NCI-H524 treated with DMSO at 0.1 percent for 48 hours (cell line): ENCODE results near the gene MACO1.
A peak's percentile ranks its signal among the peaks of the same experiment; 100 is the strongest.
"Not testable (repeated sequence)": the region's sequence is repeated elsewhere in the genome, so short reads cannot be mapped to it uniquely, and the experiment has no call there.

Experiments
- DNase-seq: peaks from one replicate; lab custom pipeline; 2025; lab: John Stamatoyannopoulos, UW

Gene MACO1

DNA sequence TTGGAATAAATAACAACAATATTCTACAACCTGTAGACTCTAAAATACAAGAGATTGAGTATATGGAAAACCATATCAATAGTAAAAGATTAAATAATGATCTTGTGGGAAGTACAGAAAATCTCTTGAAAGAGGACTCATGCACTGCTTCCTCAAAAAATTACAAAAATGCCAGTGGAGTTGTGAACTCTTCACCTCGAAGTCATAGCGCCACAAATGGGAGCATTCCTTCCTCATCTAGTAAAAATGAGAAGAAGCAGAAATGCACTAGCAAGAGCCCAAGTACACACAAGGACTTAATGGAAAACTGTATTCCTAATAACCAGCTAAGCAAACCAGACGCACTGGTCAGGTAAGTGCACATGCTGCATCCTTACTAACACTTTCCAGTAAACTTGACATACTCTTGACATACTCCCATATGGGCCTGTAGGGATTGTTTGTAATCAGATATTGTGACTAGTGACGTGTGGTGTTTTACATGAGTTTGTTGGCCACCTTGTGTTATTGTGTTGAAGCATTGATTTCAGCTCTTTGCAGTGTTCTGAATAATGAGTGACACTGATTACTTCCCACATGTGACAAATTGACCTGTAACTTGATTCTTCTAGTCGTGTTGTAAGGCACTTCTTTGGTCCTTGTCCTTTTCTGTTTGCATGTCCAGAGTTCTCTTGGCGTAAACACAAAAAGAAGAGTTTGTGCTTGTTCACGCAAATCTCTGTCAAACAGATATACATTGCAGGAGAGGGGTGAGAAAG is 28.0 kb downstream of the MACO1 start:
- DNase-seq = no peak

DNA sequence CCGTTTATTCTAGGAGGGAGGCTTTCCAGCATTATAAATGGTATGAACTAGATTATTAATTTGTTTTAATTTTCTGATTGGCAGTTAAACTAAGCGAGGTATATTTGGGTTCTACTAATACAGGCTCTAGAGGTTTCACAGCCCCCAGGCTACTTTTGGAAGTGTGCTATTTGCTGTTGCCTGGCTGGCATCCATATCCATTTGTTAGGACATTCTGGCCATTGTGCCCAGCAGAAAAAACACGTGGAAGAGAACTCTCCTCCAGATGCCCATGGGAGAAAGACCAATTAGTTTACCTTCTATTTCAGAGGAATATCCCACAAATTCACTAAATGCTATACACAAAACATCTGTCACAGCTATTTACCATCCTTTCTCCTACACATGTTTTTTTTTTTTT is 29.3 kb downstream of the MACO1 start:
- DNase-seq = no peak

DNA sequence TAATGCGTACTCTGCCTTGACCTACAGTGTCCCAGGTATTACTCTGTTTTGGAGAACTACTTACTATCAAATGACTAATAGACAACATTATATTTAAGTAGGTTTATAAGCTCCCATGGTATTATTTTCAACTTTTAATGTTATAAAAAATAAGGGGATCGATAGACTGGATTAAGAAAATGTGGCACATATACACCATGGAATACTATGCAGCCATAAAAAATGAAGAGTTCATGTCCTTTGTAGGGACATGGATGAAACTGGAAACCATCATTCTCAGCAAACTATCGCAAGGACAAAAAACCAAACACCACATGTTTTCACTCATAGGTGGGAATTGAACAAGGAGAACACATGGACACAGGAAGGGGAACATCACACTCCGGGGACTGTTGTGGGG is 30.1 kb downstream of the MACO1 start:
- DNase-seq = not testable (repeated sequence)

DNA sequence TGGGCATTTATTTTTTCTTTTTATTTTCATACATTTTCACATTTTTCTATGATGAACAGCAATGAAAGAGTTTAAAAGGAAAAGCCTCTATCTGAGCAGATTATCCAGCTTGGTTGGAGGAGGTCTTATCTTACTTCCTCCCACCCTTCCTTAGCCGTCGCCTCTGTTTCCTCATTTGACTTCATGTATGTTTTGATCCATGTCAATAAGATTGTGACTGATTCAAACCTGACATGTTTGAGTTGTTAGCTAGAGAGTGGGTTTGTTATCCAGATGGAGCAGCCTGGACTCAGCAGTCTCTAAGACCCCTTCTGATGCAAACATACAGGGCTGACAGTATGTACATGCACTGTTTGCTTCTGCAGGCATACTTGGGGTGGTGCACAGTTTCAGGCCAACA is 31.2 kb downstream of the MACO1 start:
- no peak for DNase-seq

DNA sequence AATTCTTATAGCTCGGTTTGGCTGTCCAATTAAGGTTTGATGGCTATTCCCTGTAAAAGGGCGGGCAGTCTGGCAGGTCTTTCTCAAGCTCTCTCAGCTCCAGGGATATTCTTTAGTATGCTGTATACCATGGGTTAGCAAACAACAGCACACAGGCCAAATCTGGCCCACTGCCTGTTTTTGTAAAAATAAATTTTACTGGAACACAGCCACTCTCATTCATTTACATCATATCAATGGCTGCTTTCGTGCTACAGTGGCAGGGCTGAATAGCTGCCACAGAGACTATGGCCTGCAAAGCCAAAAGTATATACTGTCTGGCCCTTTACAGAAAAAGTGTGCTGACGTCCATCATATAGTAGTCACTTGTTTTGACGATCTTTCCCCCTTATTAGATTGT is 32.0 kb downstream of the MACO1 start:
- DNase-seq = no peak

DNA sequence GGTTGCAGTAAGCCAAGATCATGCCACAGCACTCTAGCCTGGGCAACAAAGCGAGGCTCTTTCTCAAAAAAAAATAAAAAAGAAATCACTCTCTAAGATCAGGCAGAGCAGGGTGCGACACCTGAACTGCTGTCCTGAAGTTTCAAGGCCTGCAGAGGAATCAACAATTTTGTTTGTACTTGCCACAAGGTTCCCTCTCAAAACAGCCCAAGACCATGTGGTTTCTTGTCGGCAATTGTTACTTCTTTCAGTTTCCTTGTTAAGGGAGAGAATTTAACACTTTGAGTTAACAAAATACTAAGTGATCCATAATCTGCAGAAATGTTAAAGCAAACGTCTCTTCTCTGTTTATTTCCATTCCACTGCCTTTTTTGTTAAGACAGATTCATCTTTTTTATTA is 36.5 kb downstream of the MACO1 start:
- DNase-seq = no peak

DNA sequence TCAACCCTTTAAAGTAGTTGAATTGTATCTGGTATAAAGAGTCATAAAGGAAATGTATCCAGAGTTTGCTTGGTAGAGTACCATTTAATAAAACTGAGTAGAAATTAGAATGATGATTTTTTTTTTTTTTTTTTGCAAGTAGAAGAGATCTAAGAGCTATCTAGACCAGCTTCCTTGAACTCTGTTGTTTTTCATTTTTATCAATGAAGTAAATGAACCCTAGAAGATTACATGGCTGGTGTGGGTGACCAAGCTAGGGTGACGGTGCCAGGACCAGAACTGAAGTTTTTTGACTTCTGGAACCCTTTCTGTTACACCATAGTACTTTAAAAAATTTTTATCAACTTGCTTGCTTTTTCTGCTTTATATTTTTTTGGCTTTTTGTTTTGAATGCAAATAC is 36.9 kb downstream of the MACO1 start:
- DNase-seq = no peak

DNA sequence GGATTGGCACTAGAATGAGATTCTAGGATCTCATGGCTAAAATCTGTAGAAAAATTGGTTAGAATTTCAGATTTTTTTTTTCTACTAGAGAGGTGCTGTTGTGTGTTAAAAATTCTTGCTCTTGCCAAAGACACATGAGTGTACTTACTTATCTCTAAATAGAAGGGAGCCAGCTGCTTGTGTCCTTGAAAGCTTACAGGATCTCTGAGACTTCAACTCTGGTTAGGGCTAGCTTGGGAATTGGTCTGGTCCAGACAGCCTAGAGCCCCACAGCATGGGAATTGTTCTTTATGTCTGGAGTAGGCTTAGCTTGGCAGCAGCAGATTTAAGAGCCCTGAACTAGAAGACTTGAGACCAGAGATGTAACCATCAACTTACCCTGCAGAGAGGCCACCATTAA is 37.3 kb downstream of the MACO1 start:
- DNase-seq = peak; percentile 30

DNA sequence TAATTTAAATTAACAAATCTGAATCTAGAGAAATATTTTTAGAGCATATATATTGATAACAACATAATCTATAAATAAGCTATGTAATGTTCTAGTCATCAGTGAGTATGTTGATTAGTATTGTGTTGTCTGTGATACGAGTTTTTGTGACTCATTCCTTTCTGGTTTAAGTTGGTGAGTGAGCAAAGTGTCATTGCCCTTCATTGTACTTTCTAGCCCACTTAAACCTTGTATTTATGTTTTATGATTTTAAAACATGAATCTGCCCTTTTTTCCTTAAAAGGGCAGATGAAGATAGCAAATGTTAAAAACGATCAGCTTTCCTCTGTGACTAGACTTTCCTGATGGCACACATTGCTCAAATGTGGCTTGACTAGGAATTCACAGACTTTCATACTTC is 38.5 kb downstream of the MACO1 start:
- DNase-seq = no peak

DNA sequence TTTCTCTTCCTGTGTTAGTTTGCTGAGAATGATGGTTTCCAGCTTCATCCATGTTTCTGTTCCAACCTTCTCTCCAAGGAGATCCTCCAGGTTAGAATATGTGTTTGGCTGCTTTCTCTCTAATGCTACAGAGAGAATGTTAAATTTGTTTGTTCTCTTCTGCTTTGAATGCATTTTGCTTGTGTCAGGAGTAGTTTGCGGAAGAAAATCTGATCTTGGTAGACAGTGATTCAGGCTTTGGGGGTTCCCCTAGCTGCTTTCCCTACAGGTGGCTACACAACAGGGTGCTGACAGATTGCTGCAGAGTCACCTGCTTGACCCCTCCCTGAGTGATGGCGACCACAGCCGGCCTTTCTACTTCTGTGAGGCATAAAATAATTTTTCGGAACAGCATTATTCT is 41.8 kb downstream of the MACO1 start:
- DNase-seq = no peak

DNA sequence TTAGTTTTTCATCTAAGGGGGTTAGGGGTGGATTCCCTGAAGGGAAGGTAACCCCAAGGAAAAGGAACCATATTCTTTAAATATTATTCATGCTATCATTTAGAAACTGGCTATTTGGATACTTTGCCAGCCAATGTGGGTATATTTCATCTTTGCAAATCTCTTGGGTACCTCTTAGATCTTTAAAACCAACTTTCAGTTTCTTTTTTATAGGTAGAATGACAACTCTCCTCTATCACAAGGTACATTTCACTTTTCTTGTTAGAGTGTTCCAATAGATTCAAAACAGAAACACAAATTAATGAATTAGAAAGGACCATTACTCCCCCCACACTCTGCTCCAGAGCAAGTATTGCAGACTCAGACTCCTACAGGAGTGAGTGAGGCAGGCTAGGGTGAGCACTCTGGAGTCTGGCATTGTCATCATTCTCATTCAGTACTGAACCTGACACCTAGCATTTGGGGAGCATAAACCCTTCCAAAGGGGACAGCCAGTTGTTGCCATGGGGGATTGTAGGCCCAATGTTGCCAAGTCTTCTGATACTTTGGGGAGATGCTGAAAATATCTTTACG is 43.0 kb downstream of the MACO1 start:
- DNase-seq = no peak

DNA sequence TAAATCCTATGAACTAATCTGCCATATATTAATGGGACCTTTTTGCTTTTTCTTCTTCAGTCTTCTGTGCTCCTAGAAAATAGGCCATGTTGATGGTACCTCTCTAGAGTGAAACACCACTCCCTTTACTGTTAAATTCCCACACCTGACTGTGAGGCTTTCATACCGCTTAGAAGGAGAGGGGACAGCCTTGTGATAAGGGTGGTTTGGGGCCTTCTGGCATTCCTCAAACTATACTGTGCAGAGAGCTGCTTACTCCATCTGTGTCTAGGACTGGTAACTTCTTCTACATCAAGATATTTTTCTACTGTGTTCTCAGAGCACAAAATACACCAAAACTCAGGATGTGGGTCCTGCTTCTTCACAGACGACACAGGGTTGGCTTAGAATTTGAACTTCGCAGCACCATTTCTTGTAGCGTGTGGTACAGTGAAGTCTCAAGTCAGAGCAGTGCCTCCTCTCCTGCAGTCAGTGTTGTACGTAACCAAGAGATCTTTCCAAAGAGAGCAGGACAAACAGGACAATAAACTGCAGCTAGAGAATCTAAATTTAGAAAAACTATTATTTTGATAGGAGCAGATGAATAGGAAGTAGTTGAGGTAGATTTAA is 43.8 kb downstream of the MACO1 start:
- DNase-seq = no peak

DNA sequence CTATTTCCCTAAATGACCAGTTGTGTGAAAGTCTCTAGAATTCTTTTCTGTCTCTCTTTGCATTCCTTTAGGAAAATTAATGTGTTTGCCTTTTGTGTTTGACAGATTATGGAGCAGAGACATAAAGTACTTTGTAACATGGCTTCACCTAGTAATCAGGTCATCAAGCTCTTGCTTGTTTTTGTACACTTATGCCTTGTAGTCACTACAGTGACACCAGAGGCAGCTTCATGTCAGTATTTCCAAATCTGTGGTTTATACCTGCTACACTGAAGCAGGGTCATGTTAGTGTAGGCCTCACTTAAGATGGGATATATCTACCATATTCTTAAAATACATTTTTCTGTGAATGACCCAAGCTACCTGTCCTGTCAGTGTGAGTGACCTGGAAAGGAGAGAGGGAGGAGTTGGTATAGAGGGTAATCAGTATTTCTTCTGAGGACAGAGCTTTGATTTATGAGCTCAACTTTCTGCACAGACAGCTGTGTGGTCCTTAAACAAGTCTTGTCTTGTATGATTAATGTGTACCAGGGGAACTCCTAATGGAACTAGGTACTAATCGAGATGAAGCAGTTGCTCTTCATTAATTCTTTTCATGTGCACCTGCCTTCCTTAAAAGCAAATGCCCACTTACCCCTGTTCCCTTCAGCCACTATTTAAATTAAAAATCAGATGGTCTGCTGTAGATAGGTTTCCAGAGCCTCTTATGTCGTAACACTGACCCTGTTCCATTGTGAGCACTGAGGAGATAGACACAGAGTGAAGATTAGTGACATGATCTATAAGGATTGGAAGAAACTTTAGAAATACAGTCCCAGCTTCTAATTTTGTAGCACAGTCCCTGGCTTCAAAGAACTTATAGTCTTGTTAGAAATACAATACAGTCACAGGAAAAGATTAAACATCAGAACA is 45.7 kb downstream of the MACO1 start:
- peak; percentile 82 for DNase-seq

DNA sequence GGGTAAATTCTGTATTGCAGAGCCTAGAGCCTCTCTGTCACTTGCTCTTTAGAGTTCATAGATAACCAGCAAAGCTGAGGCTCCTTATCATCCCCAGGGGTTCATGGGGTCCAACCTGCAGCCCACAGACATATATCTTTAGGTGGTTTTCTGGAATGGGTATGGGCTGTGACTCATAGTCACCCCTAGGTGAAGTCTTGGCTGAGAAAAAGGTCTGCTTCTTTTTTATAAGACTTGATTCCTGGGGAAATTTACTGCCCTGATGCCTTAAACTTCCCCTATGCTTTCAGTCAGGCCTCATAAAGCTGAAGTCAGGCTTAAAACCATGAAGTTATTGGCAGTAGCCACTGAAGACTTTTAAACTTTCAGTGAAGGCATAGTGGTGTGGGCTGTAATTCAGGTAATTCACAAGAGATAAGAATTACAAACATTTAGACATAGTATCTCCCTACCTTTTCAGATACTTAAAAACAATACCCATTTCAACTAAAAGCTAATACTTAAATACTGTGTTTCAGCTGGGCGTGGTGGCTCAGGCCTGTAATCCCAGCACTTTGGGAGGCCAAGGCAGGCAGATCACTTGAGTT is 46.8 kb downstream of the MACO1 start:
- no peak for DNase-seq

DNA sequence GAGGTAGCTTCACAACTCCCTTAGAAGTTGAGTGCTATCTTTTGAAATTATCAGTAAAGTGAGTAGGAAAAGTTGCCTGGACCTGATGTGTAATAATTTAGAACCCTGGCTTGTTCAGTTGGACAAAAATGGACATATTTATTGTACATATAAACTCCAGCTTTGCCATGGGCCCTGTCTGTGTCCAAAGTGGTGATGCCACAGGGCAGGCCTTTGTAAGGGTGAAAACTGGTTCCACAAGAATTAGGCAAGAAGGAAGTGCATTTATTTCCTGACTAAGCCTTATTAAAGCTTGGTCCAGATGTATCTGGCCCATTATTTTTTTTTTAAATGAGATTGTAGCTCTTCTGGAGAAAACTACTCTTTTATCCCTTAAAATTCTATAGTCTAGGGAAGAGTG is 47.9 kb downstream of the MACO1 start:
- DNase-seq = no peak

DNA sequence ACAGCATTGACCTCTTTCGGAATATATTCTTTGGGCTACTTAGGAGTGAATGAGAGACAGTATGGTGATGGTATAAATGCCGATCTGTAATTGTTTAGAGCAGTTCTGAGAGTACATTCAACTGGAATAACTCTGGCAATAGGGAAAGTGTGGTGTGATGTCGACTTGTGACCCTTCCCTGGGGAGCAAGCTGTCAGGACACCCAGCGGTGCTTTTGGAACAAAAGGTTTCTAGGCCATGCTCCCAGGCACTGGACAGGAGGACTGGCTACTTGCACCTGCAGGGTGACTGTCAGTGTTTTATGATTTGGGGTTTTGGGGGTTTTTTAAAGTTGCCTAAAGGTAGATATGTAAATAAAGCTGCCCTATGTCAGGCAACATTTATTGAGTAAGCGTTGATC is 50.9 kb downstream of the MACO1 start:
- DNase-seq = no peak

DNA sequence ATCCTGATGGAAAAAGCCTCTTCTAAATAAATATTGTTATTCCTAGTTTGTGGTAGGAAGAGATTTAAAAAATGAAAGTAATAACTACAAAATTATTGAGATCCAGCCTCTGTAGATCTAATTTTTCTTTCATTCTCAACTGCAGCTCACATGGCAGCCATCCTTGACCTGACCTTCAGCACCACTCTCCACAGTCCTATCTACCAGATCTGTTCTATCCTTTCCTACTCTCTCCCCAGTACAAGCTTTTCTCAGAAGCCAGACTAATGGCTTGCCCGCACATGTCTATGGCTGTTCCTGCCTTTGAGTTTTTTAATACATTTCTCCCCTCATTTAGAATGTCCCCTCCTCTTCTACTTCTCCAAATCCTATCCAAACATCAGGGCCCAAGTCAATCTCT is 51.5 kb downstream of the MACO1 start:
- DNase-seq = no peak

DNA sequence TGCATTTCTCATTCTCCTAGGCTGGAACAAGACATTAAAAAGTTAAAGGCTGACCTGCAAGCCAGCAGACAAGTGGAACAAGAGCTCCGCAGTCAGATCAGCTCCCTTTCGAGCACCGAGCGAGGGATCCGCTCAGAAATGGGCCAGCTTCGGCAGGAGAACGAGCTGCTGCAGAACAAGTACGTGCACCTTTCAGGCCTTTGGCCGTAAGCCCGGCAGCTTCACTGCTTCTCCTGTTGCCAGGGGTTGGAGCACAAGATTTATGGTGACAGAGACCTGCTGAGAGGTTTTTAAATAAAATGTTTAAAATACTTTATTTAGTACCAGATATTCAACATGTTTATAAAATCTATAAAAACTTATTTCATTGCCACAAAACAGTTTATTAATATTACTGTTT is 53.4 kb downstream of the MACO1 start:
- no peak for DNase-seq

DNA sequence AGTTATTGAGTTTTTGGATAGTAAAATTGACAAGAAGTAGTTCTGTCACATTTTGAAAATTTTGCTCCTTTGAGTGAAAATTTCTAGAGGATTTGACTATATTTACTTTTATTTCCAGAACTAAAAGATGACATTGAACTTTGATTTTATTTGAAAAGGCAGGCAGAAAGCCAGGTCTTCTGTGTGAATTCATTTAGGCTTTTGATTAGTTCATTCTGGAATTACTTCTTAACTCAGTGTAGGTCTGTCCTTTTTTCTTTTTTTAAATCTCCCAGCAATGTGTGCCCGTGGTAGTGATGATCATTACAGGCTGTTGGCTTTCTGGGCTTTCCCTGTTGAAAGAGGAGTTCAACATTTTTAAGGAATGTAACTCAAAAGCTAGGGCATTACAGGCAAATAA is 53.8 kb downstream of the MACO1 start:
- no peak for DNase-seq

DNA sequence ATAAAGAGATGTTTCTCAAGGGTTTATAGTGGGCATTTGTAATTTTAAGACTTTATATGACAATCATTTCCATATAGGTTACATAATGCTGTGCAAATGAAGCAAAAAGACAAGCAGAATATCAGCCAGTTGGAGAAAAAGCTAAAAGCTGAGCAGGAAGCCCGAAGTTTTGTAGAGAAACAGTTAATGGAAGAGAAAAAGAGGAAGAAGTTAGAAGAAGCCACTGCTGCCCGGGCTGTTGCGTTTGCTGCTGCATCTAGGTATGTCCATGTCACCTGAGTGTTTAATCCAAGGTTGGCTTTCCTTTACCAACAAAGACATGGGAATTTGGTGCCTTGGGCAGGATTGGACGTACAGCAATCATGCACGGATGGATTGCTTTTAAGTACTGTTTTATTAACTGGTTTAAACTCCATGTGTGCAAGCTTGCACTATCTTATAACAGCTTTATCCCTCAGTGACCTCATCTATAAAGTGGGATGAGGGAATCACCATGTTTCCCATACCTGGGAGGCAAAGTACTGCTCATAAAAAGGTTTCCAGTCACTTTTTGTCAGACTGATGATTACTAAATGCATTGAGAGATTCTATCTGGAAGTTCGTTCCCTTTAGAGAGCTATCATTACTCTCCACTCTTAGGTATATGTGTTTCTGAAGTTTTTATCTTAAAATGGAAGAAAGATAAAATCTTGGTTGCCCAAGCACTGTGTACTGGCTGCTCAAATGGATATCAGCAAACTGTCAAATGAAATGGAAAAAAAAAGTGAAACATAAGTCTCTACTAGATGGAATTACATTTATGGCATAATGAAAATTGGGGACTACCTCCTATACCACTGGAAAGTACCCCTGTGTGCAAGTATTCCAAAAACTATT is 55.1 kb downstream of the MACO1 start:
- DNase-seq = no peak

DNA sequence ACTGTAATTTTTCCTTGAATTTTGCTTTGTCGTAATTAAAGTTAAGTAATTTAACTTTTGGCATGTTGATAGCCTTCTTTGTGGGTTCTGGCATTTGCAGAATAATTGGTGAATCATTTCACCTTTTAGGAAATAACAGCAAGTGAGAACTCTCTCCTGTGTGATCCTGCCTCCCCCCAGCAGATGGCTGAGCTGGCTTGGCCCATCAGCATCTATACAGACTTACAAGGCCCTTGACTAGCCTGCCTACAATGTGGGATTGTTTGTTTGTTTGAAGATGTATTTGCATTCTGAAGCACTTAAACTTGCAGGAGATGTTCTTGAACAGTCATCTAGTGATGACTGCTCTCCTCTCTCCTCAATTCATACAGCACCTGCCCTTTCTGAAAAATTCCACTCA is 55.9 kb downstream of the MACO1 start:
- no peak for DNase-seq
